Activated CD8-positive, alpha-beta memory T cell treated with anti-CD3 and anti-CD28 coated beads for 48 hours (primary cell): Measurements from ENCODE around the gene RUNX3.
"Not testable (repeated sequence)": the region's sequence is repeated elsewhere in the genome, so short reads cannot be mapped to it uniquely, and the experiment has no call there.

Experiments used
- DNase-seq, 3 experiments: peaks; one replicate each; pipeline ENCODE4 v3.0.0-alpha.2; 2020; ENCODE audit warnings: low read depth in 2 of 3, low spot score in 2 of 3

The RUNX3 gene

DNA sequence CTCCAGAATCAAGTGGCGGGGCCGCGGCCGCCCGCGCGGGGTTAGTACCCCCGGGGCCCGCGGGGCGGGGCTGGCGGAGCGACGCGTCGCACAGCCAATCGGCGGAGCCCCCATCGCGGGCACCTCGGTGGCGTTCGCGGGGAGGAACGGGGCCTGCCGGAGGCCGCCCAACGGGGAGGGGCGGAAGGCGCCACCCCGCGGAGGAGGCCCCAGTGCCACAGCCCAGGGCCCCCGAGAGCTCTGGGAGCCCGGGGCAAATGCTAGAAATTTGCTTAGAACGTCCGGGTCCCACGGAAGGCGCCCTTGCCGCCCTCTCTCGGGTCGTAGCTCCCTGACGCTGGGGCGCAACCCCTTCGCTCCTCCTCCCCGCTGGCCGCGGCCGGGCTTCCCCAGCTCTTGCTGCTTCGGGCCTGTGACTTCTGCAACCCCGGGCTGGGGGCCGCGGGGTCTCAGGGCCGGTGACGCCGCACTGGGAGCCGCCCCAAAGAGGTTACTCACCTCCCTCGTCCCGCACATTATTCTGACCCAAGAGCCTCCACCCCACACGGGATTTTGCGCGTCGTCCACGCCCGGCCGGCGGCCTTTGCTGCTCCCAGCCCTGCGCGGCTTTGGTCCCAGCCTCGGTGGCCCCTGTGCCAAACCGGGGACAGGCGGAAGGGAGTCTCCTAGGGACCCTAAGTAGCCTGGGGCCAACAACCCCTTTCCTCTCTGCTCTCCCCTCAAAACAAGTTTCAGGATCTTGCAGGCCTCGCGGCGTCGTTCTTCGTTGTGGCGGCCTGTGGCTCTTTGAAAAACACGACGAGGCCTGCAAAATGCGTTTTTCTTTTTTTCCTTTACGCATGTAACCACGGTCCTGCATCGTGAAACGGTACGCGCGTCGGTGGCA is at the start of gene RUNX3:
Gene RUNX3, minus strand, starts transcription at position 17 of the 886 bp plus-strand sequence. CDS start 408 bp downstream, outside the sequence.
- DNase-seq: peak; percentile 75 to 91 (median 84)

DNA sequence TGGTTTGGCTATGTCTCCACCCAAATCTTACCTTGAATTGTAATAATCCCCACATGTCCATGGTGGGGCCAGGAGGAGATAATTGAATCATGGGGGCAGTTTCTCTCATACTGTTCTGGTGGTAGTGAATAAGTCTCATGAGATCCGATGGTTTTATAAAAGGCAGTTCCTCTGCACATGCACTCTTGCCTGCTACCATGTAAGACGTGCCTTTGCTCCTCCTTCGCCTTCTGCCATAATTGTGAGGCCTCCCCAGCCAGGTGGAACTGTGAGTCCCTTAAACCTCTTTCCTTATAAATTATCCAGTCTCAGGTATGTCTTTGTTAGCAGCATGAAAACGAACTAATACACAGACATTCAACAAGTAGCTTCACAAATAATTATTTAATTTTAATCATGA is 49.2 kb upstream of the RUNX3 start:
- not testable (repeated sequence) for DNase-seq

DNA sequence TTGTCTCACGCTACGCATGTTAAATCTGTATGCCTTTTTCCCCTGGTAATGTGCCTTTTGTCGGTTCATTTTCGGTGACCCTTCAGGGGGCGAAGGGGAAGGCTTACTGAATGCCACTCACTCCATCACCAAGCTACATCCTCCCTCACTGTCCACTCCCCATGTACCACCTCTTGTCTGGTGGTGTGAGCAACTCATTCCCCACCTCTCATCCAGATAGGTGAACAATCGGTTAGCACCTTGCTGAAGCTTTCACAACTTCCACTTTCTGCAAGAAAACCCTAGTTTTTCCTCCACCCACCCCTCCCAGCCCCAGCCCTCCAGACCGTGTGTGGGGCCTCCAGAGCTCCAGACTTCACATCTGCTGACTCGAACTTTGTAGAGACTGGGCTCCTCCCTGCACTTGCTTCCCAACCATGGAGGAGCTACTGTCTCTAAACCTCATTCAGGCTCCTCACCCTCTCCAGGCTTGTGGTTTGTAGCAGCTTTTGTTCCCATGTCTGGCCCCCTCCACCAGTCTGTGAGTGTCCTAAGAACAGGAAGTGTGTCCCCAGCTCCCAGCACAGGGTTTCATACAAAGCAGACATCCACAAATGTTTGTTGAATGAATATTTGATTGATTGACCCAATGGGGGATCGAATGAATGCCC is 48.4 kb upstream of the RUNX3 start:
- DNase-seq: no peak

DNA sequence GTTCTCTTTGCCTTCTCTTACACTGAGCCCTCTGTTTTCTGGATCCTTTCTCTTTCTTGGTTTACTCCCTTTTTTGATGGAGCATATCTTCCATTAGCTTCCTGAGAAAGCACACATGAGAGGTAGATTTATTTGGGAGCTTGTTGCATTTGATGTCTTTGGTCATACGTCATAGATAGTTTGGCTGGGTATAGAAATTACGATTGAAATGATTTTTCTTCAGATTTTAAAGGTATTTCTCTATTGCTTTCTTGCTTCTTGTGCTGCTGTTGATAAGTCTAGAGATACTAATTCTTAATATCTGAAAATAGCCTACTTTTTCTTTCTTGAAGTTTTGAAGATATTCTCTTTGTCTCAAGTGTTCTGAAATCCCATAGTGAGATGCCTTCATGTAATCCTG is 45.3 kb upstream of the RUNX3 start:
- DNase-seq: no peak

DNA sequence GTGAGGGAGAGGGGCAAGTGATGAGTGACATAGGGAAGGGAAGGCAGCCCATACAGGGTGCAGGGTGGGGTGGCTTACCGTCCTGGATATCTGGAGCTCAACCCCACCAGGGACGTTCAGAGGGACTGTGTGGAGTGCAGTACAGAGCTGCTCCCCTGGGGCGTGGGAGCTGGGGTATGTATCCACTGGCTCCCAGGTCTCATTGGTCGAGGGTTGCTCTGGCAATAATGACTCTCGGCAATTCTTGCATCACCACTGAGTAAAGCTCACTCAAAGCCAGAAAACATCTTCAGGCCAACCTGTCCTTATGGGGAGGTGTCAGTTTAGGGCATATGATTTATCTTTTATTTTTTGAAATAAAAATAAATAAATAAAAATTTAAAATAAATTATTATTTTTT is 43.2 kb upstream of the RUNX3 start:
- no peak for DNase-seq

DNA sequence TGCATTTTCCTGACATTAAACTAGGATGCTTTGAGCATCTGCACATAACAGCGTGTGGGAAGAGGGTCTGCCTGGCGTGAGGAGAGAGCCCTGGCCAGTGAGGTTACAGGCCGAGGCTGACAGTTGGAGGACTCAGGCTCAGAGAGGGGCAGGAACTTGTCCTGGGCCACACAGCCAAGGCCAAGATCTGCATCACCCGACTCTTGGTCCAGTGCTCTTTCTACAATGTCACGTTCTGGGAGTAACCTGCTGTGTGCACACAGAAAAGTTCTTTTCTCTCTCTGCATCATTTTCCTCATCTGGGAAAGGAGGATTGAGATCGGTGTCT is 42.8 kb upstream of the RUNX3 start:
- no peak for DNase-seq

DNA sequence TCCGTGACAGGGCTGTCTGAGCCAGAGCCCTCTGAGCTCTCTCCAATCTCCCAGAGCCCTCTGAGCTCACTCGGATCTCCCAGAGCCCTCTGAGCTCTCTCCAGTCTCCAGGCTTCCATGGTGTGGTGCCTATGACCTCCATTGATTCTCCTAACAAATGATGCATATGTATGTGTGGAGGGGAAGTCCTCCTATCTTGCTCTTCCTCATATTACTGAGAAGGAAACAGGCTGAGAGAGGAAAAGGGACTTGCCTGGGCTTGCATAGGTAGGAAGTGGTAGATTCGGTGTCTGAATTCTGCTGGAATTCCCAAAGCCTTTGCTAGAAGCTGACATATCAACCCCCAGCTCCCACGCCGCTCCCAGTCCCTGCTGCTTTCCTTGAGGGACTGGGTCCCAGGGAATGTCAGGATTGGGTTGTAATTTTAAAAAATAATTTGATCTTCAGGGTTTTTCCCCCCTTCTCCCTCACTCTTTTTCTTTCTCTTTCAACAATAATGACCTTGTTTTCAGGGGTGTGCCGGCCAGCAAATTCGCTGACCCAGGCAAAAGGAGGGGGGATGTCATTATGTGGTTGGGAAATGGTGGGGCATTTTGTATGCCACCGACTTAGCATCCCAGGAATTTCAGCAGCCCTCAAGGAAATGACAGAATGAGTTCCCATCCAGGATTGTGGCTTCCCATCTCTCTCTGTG is 42.3 kb upstream of the RUNX3 start:
- no peak for DNase-seq

DNA sequence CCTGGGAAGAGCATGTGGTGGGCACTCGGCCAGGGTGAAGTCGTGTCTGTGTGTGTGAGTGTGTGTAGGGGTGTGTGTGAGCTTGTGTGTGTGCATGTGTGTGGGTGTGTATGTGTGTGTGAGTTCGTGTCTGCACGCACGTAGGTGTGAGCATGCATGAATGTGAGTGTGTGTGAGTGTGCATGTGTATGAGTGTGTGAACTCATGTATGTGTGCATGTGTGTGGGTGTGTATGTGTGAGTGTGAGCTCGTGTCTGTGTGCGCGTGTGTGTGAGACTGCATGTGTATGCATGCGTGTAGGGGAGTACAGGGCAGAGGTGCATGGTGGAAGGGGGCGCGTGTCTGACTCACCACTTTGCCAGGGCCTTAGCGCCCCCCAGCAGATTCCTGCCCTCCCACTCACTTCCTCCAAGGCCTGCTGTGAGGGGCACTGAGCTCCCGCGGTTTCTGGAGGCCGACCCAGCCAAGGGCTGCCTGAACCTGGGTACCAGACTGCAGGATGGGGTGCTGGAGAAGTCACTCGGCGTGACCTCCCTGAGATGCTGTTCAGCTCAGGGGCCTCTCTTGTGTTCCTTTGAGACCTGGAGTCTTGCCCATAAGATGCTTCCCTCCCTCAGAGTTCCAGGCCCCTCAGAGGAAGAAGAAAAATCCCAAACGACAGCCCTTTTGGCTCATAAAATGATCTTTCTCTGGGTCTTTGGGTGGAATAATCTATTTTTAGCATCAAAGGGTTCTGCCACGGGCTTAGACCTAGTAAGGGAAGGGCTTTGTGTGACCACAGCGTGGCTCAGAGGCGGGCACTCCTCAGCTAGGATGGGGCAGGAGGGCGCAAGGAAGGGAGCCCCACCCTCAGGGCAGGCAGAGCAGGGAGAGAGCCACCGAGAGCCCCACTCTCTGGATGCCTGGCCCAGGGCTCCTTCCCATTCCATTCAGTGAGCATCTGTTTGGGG is 41.1 kb upstream of the RUNX3 start:
- no peak for DNase-seq

DNA sequence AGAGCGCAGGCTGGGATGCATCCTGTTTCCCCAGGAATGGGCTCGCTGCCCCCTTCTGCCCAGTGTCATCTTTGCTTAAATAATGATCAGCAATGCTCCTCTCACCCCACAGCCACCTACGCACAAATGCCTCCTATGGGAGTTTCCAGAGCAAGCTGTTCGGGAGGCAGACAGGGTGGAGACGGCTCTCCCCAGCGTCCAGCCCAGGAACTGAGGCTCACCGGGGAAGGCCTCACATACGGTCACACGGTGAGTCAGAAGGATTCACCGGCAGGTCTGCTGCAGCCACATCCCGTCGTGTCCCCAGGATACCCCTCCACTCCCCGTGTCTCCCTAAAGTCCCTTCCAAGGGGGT is 40.3 kb upstream of the RUNX3 start:
- DNase-seq: no peak

DNA sequence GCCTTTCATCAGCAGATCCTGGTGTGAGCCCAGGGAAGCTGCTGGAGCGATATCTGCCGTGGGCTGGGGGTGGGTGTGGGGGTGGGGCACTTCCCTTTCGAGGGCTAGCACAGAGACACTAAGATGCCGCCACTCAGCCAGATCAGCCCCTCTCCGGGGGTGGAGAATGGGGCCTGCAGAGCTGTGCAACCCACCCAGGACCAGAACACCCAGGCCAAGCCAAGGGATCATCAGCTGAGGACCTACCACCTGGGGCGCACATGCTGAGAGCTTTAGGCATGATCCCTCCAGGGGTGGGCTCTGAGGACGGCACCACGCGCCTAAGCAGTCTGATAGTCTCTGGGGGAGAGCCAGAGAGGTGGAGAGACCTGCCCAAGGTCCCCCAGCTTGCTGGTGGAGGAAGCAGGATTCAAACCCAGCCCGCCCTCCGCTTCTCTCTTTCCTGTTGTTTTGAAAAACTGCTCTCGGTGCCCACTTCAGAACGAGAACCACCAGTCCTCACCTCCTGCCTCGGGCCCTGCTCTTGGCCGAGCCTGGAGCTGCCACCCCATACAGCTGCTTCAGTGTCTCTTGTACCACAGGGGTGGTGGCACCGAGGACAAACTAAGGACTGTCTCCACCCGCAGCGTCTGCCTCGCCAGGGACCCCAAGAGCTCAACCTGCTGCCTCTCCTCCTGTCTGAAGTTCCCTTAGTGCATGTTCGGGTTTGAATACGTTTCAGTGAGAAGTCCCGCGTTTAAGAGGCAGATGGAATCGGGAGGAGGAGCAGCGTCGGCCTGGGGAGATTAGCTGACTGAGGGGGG is 39.7 kb upstream of the RUNX3 start:
- no peak for DNase-seq

DNA sequence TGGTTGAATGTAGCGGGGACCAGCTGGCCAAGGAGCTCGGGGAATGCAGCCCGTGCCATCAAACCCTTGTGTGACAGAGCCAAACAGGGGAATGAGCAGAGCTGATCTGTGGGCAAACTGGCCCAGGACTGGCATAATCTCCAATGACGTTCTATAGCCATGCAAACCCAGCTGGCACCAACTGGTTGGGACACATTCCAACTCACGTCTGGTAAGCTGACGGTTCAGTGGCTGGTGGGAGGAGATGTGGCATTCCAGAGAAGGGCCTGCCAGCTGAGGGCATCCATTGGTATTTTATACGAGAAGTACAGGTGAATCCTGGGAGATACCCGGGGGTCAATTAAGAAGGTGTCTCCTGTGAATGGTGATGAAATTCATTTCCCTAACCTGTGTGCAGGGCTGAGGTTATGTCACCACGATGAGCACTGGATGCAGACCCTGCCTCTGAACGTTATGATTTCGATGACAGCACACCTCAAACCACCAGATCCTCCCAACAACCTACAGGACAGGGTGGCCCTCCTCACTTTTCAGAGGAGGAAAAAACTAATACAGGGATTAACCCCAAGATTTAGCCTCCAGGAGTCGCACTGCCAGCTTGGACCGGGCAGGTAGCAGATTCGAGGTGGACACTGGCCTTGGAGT is 39.0 kb upstream of the RUNX3 start:
- DNase-seq: no peak

DNA sequence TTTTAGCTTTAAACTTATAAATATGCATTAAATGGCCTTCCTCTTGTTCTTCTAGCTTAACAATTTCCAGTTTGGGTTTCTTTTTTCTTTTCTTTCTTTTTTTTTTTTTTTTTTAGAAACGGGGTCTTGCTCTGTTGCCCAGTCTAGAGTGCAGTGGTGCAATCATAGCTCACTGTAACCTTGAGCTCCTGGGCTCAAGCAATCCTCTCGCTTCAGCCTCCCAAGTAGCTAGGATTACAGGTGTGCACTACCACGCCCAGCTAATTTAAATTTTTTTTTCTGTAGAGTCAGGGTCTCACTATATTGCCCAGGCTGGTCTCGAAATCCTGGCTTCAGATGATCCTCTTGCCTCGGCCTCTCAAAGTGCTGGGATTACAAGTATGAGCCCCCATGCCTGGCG is 37.9 kb upstream of the RUNX3 start:
- DNase-seq: no peak

DNA sequence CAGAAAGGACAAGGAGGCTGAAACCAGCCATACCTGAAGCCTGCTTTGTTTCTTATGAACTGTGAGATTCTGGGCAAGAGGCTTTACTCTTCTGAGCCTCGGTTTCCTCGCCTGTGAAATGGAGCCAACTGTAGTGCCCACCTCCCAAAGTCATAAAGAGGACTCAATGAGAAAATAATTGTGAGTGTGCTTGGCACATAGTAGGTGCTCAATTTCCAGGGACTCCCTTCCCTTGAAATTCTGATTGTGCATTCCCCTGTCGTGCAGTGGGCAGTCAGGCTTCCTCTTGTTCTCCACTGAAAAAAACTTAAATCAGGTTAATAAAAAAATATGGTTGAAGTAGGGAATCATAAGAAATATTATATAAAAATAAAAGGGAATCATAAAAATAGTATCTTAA is 37.5 kb upstream of the RUNX3 start:
- no peak for DNase-seq

DNA sequence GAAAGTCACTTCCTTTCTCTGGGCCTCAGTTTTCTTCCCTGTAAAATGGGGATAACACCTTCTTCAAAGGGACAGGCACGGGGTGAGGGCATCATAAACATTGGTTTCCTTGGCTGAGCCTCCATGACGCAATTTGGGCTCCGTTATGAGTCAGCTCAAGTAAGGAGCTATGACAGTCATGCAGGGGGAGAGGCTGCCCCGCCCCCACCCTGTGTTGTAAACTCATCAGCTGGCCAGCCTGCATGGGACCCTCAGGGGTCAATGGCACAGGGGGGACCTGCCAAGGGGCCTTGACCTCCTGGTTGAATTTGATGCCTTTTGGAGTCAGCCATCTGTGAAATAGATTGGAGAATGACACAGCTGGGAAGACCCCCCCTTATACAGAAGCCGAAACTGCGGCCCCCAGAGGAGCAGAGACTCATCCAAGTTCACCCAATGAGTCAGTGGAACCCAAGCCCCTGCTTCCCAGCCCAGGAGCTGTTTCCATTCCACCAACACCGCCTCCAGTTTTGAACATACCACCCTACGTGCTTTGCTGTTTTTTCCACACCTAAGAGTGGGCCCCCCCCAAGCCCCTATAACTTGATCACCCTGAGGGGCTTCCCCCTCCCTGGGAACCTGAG is 36.8 kb upstream of the RUNX3 start:
- peak in 2 of 3 experiments; percentile 71 to 74 for DNase-seq

DNA sequence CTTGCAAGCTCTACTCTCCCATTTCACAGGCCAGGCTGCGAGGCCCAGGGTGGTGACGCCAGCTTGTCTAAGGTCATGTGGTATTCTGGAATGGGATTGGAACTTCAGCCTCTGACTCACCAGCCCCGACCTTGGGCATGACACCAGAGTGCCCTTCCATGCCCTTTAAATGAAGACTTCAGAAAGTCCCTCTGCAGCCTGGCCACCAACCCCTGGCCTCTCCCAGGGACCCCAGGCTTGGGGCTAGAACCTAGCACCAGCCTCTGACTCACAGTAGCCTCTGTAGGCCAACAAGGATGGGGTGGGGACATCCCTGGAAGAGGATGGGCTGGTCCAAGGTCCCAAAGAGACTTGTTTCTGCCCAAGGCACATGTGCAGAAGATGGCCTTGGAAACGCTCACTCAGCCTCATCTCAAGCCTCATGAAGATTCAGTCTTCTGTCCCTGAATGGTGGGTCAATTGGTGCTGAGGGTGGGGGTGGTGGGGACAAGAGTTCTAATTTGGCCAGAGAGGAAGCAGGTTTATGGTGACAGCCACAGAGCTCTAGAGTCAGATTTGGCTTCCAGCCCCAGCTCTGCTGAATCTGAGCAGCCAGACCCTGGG is 36.1 kb upstream of the RUNX3 start:
- DNase-seq: no peak

DNA sequence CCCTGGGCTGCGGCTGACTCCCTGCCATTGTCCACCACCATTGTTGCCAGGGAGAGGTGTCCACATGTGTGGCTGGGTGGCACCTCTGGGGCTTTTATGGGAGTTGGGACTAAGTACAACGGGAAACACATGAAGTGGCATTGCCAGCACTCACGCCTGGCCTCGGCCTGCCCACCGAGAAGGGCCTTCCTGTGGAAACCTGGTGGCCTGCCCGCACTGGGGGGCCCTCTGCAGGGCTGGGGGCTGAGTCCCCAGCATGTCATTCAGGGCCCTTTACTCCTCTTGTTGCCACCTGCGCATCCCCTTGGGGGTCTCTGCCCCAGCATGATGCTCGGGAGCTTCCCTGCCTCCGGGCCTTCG is 35.5 kb upstream of the RUNX3 start:
- no peak for DNase-seq

DNA sequence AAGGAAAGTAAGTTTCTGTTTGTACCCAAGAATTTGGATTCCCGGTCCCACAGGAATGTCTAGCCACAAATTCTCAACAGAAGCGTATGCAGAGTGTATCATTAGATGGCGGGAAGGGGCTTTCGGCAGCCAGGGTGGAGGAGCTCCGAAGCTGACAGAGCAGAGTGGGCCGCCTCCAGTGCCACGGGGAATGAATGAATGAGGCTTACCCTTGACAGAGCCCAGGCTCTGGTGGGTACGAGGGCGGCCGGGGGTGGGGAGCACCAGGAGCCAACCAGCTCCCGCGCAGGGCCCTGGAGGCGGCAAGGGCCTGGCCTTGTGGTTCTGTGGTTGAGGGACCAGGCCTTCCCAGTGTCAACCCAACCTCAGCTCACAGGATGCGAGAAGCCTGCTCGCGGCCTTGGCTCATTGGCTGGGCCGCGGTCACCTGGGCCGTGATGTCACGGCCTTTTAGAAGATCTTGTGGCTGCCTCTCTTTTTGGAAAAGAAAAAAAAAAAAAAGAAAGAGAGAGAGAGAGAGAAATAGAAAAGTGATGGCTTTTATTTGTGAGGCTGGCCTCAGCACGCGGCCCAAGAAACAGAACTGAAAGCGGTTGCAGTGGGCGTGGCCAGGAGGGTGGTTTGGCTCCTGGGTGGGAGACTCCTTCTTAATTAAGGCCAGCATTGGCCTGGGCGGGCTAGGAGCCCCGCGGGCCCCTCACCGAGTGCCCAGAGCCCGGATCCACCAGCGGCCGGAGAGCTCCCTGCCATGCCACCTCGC is 34.9 kb upstream of the RUNX3 start:
- peak; percentile 82 to 95 (median 86) for DNase-seq
